HEK293 (cell line): ENCODE measurements around the gene ABHD12.
A peak's percentile ranks its signal among the peaks of the same experiment; 100 is the strongest.

Source experiments
- CTCF ChIA-PET: fragments of 350-600 bp; formaldehyde crosslinking; extraction: SDS; loops from one replicate; lab custom pipeline; 2021; ENCODE audit warnings: antibody characterized with exemption; lab: Yijun Ruan, JAX
- POLR2A ChIA-PET: fragments of 300-600 bp; formaldehyde crosslinking; extraction: SDS; loops from one replicate; lab custom pipeline; 2020; ENCODE audit warnings: antibody characterized with exemption, inconsistent platforms; lab: Yijun Ruan, JAX
- H3K27ac ChIP-seq: fragments of 200-500 bp; sonication (Bioruptor generic); 2 replicates; pipeline ENCODE4 v1.5.1; 2014; ENCODE audit warnings: low read depth, low read length, control low read depth, inconsistent platforms; ENCODE audit errors: extremely low read depth
- H3K36me3 ChIP-seq, 2 experiments: fragments of 200-500 bp in 1 of 2; sonication (Bioruptor generic) in 1 of 2; 1 replicate in 1 of 2; 2 replicates in 1 of 2; pipeline ENCODE4 v1.5.1; 2014 to 2017; ENCODE audit warnings: inconsistent platforms in 2 of 2, low read length in 2 of 2; ENCODE audit not compliant: control insufficient read depth in 2 of 2, insufficient read depth in 1 of 2
- H3K4me1 ChIP-seq: fragments of 200-500 bp; sonication (Bioruptor generic); 2 replicates; pipeline ENCODE4 v1.5.1; 2014; ENCODE audit warnings: mild to moderate bottlenecking, low read length, inconsistent platforms; ENCODE audit not compliant: control insufficient read depth, insufficient read depth
- H3K4me3 ChIP-seq: 2 replicates; pipeline ENCODE4 v1.5.1; 2011; ENCODE audit warnings: low read depth, mild to moderate bottlenecking, control low read depth, low read length, moderate library complexity
- H3K9me3 ChIP-seq: fragments of 200-500 bp; sonication (Bioruptor generic); 2 replicates; pipeline ENCODE4 v1.5.1; 2014; ENCODE audit warnings: low read depth, low read length, inconsistent platforms; ENCODE audit not compliant: control insufficient read depth, insufficient read depth
- BCL11A ChIP-seq: fragments of 450-650 bp; formaldehyde crosslinking; IDR thresholded peaks from 2 replicates; pipeline ENCODE4 v1.5.1; 2016; ENCODE audit warnings: low read depth, missing biosample characterization, missing genetic modification characterization
- BCL11B ChIP-seq: fragments of 450-650 bp; formaldehyde crosslinking; IDR thresholded peaks from 2 replicates; pipeline ENCODE4 v1.5.1; 2016; ENCODE audit warnings: low read depth, missing biosample characterization, missing genetic modification characterization
- TCF7L2 ChIP-seq: IDR thresholded peaks from 2 replicates; pipeline ENCODE4 v1.6.1; 2011; ENCODE audit warnings: low read depth, mild to moderate bottlenecking, inconsistent platforms, low read length, moderate library complexity, borderline replicate concordance
- TSHZ1 ChIP-seq: fragments of 450-650 bp; formaldehyde crosslinking; IDR thresholded peaks from 2 replicates; pipeline ENCODE4 v1.5.1; 2016; ENCODE audit warnings: missing biosample characterization, missing genetic modification characterization, borderline replicate concordance
- YY2 ChIP-seq: fragments of 450-650 bp; formaldehyde crosslinking; IDR thresholded peaks from 2 replicates; pipeline ENCODE4 v1.5.1; 2016; ENCODE audit warnings: missing biosample characterization, missing genetic modification characterization
- ZNF169 ChIP-seq: fragments of 450-650 bp; formaldehyde crosslinking; IDR thresholded peaks from 2 replicates; pipeline ENCODE4 v1.5.1; 2016; ENCODE audit warnings: missing biosample characterization, missing genetic modification characterization
- ZNF341 ChIP-seq: fragments of 450-650 bp; formaldehyde crosslinking; IDR thresholded peaks from 2 replicates; pipeline ENCODE4; 2016; ENCODE audit warnings: low read depth, missing biosample characterization, missing genetic modification characterization
- ZNF37A ChIP-seq: fragments of 450-650 bp; IDR thresholded peaks from 2 replicates; pipeline ENCODE4 v1.5.1; 2018; ENCODE audit warnings: missing biosample characterization, missing genetic modification characterization
- ZNF449 ChIP-seq: fragments of 450-650 bp; formaldehyde crosslinking; IDR thresholded peaks from 2 replicates; pipeline ENCODE4 v1.5.1; 2017; ENCODE audit warnings: missing biosample characterization, mild to moderate bottlenecking, missing genetic modification characterization, moderate library complexity
- ZNF560 ChIP-seq: fragments of 450-650 bp; formaldehyde crosslinking; IDR thresholded peaks from 2 replicates; pipeline ENCODE4 v1.5.1; 2017; ENCODE audit warnings: missing biosample characterization, missing genetic modification characterization, borderline replicate concordance
- ZNF561 ChIP-seq: fragments of 450-650 bp; IDR thresholded peaks from 2 replicates; pipeline ENCODE4 v1.5.1; 2018; ENCODE audit warnings: missing biosample characterization, missing genetic modification characterization, borderline replicate concordance
- ZNF571 ChIP-seq: fragments of 450-650 bp; formaldehyde crosslinking; IDR thresholded peaks from 2 replicates; pipeline ENCODE4 v1.5.0; 2017; ENCODE audit warnings: missing biosample characterization, missing genetic modification characterization
- ZNF843 ChIP-seq: fragments of 450-650 bp; formaldehyde crosslinking; IDR thresholded peaks from 2 replicates; pipeline ENCODE4 v1.5.1; 2016; ENCODE audit warnings: missing biosample characterization, missing genetic modification characterization
- ZSCAN18 ChIP-seq: fragments of 450-650 bp; formaldehyde crosslinking; IDR thresholded peaks from 2 replicates; pipeline ENCODE4 v1.5.1; 2016; ENCODE audit warnings: missing biosample characterization, missing genetic modification characterization
- TF ChIP-seq, protein P1 (sequence below): fragments of 450-650 bp; formaldehyde crosslinking; IDR thresholded peaks from 2 replicates; pipeline ENCODE4 v1.5.1; 2016; ENCODE audit warnings: missing biosample characterization, missing genetic modification characterization
- TF ChIP-seq, protein P2 (sequence below): fragments of 450-650 bp; formaldehyde crosslinking; IDR thresholded peaks from 2 replicates; pipeline ENCODE4 v1.5.1; 2016; ENCODE audit warnings: missing biosample characterization, missing genetic modification characterization

ABHD12 gene

DNA sequence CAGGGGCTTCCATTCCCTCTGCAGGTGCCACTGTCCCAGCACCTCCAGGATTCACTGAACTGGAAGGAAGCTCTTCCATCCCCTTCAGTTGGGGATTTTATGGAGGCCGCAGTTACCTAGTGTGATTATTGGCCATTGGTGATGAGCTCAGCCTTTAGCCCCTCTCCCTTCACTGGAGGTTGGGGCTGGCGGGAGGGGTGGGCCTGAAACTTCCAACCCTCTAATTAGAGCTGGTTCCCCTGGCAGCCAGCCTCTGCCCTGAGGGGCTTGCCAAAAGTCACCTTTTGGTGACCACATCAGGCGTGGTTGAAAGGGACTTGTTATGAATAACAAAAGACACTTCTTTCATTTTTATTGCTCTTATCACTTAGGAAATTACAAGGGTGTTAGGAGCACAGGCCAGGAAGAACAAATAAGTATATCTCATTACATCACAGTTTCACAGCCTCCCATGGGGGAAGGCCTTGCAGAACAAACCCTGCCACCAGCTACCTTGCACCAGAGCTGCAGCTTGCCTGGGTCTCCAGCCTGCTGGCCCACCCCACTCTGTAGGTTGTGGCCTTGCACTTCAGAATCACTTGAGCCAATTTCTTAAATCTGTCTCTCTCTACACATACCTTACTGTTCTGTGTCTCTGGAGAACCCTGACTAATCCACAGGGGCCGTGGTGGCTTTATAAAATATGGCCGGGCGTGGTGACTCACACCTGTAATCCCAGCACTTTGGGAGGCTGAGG, 137.8 kb downstream of the ABHD12 start (continued):
- TF ChIP-seq BCL11A (tag by site-specific recombination), result peak; percentile 52; the same call in 1 of the 2 replicates
- no peak for TF ChIP-seq ZNF169
- no peak for TF ChIP-seq ZNF560
- peak; percentile 93; the same call in 1 of the 2 replicates for TF ChIP-seq TSHZ1 (tag by site-specific recombination)
- TF ChIP-seq ZNF37A (tag by site-specific recombination), result no peak
- no peak for TF ChIP-seq ZNF571
- TF ChIP-seq YY2 (tag by site-specific recombination), result no peak
- TF ChIP-seq ZNF561 (tag by site-specific recombination), result peak; percentile 64; the same call in 1 of the 2 replicates
- no peak for TF ChIP-seq ZSCAN18 (tag by site-specific recombination)
- TF ChIP-seq ZNF449 (tag by site-specific recombination), result no peak
- TF ChIP-seq ZNF341 (tag by site-specific recombination), result peak; percentile 83
- peak; percentile 98 for TF ChIP-seq TCF7L2

GRCh38 chr20:25252230-25252651, 138.4 kb downstream of the ABHD12 start:
- Histone ChIP-seq H3K27ac (peak overlapping the region; percentile 51), H3K9me3 (no peaks in the 10 kb centered on the region), H3K4me1 (peaks cover 27% of the 10 kb centered on the region), H3K4me3 (no peak overlapping the region), H3K36me3 (peaks cover 0 to 3% of the 10 kb centered on the region in 2 experiments; a peak in 1 of 3 replicates)
- ChIA-PET CTCF (interaction anchor here (0.6 to 1.2 kb wide), 2 partner anchors 11 to 147 kb away, joined by 4 read pairs; no protein-coding TSS in a partner anchor), POLR2A (interaction anchor here (1.3 kb wide), 1 partner anchor 25 kb away, joined by 4 read pairs; no protein-coding TSS in a partner anchor)
- TF ChIP-seq, protein P1, sequence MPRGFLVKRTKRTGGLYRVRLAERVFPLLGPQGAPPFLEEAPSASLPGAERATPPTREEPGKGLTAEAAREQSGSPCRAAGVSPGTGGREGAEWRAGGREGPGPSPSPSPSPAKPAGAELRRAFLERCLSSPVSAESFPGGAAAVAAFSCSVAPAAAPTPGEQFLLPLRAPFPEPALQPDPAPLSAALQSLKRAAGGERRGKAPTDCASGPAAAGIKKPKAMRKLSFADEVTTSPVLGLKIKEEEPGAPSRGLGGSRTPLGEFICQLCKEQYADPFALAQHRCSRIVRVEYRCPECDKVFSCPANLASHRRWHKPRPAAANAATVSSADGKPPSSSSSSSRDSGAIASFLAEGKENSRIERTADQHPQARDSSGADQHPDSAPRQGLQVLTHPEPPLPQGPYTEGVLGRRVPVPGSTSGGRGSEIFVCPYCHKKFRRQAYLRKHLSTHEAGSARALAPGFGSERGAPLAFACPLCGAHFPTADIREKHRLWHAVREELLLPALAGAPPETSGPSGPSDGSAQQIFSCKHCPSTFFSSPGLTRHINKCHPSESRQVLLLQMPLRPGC (tag by site-specific recombination), result no peak
- TF ChIP-seq, protein P2, sequence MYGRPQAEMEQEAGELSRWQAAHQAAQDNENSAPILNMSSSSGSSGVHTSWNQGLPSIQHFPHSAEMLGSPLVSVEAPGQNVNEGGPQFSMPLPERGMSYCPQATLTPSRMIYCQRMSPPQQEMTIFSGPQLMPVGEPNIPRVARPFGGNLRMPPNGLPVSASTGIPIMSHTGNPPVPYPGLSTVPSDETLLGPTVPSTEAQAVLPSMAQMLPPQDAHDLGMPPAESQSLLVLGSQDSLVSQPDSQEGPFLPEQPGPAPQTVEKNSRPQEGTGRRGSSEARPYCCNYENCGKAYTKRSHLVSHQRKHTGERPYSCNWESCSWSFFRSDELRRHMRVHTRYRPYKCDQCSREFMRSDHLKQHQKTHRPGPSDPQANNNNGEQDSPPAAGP, result 0 out of 2 replicates have a peak, but pooled peaks have one; percentile 6
- no peak for TF ChIP-seq ZNF843
- no peak for TF ChIP-seq BCL11B (tag by site-specific recombination)
